GM13977 (cell line): ENCODE data around the gene UBE2V1.

Experiments
- DNase-seq: peaks from one replicate; pipeline ENCODE4 v3.0.0; 2012; ENCODE audit warnings: low spot score
- in situ Hi-C: fragments of 300-500 bp; cut with MboI; formaldehyde crosslinking; loops from one replicate; pipeline ENCODE4 v1.12.0; 2022; ENCODE audit warnings: low sequenced_read_pairs, low pct_unique_long_range_greater_than_20kb, mixed read lengths, inconsistent platforms; ENCODE audit not compliant: unreplicated experiment
- TF ChIP-seq, protein P1 (sequence below): IDR thresholded peaks from 2 replicates; pipeline ENCODE4 v1.5.1; 2012; ENCODE audit warnings: mild to moderate bottlenecking, control low read depth; ENCODE audit not compliant: insufficient read depth; ENCODE audit errors: extremely low read depth, missing control alignments

The UBE2V1 gene

DNA sequence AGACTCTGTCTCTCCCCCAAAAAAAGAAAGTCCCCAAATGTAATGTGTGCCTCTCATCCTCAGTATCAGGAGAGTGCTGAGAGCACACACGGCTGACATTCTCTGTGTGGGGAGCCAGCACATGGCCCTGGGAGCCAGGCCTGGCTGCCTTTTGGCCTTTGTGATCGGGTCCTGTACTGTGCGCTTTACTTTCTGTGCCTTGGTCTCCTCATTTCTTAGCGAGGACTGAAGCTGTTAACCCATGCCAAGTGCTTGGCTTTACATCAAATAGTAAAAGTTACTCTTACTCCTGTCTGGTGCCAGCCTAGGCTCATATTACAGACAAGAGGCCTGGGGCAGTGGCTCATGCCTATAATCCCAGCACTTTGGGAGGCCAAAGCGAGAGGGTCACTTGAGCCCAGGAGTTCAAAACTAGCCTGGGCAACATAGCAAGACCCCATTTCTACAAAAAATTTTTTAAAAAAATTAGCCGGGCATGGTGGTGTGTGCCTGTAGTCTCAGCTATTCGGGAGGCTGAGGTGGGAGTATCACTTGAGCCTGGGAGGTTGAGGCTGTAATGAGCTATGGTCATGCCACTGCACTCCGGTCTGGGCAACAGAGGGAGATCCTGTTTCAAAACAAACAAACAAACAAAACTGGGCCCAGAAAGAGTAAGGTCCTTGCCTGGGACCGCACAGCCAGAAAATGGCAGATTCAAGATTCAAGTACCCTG, 79.8 kb downstream of the UBE2V1 start:
- in situ Hi-C loops: no loop called here
- no peak for DNase-seq
- TF ChIP-seq, protein P1, sequence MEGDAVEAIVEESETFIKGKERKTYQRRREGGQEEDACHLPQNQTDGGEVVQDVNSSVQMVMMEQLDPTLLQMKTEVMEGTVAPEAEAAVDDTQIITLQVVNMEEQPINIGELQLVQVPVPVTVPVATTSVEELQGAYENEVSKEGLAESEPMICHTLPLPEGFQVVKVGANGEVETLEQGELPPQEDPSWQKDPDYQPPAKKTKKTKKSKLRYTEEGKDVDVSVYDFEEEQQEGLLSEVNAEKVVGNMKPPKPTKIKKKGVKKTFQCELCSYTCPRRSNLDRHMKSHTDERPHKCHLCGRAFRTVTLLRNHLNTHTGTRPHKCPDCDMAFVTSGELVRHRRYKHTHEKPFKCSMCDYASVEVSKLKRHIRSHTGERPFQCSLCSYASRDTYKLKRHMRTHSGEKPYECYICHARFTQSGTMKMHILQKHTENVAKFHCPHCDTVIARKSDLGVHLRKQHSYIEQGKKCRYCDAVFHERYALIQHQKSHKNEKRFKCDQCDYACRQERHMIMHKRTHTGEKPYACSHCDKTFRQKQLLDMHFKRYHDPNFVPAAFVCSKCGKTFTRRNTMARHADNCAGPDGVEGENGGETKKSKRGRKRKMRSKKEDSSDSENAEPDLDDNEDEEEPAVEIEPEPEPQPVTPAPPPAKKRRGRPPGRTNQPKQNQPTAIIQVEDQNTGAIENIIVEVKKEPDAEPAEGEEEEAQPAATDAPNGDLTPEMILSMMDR: no peak
